Endothelial cell of umbilical vein (primary cell): ENCODE data around the gene PRICKLE4.

Source experiments
- CTCF ChIP-seq, 2 donors: IDR thresholded peaks; 1 replicate in 1 of 2; 2 replicates in 1 of 2; pipeline ENCODE4 v1.5.1; 2011; ENCODE audit warnings: low read length in 2 of 2, mild to moderate bottlenecking in 2 of 2, moderate library complexity in 2 of 2, control low read depth in 1 of 2, inconsistent platforms in 1 of 2, low read depth in 1 of 2; ENCODE audit not compliant: insufficient read depth in 1 of 2; ENCODE audit errors: extremely low read depth in 1 of 2
- EZH2 ChIP-seq: IDR thresholded peaks from 2 replicates; pipeline ENCODE4 v1.6.1; 2012; ENCODE audit warnings: borderline replicate concordance, low read depth, mild to moderate bottlenecking, moderate library complexity, low read length, inconsistent platforms; ENCODE audit not compliant: severe bottlenecking
- MAX ChIP-seq: IDR thresholded peaks from 2 replicates; pipeline ENCODE4 v1.6.1; 2011; ENCODE audit not compliant: insufficient read depth, insufficient read length
- POLR2AphosphoS5 ChIP-seq: IDR thresholded peaks from 2 replicates; pipeline ENCODE4 v1.6.1; 2012; ENCODE audit warnings: low read depth, mild to moderate bottlenecking, control low read depth, low read length, moderate library complexity; ENCODE audit not compliant: insufficient read depth

- TF ChIP-seq CTCF (IDR thresholded peaks at IDR 0.05; ENCODE audit: extremely low read depth in 1 of 2, insufficient read depth in 1 of 2, low read depth in 1 of 2, low read length in 2 of 2) (no peak), EZH2 (no peak), MAX (no peak), POLR2AphosphoS5 (no peak)
Observed at GRCh38 chr6:41746107-41746506, 34.5 kb upstream of the PRICKLE4 start.
